ENCODE data around the gene TAL2.
"Not testable (repeated sequence)": the region's sequence is repeated elsewhere in the genome, so short reads cannot be mapped to it uniquely, and the experiment has no call there.

Gene TAL2

DNA sequence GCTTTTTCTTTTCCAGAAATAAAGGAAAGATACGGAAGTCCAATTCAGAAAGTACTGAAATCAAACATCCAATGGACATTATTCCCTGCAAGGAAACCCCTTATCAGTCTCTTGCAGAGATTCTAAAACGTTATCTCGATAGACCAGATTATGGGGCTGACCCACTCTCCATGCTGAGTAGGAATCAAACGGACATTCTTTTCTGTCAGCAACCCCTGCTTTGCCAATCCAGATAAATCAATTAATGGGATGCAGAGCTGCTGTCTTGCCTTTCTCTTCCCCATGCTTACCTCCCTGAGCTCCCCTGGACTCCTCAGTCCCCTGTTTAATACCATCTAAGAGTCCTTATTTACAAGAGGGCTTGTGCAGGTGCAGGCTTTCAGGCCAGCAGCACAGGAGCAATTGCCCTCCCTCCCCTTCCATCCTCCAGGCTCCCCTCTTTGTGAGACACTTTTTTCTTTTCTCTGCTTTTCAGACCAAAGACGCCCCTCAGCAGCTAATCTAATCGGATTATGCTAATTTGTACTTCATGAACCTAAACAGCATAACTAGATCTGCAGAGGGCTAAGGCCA lies 14.2 kb downstream of the TAL2 start:
- DNase-seq = no peak

DNA sequence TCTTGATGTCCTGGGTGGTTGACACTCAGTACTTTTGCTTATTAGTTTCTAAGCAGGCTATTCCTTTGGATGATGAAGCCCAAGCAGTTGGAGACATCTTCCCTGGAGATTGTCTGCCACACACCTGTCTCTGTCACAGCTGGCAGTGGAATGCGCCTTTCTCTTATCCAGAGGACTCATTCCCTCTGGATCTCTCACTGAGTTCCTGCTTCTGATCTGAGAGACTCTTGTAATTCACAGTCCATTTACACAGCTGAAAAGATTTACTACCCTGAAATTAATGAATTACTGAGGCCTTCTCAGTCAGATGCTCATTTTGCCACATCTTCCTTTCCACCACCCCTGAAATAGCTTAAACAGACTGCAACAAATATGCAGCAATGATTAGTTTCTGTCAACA lies 15.9 kb downstream of the TAL2 start:
- DNase-seq = no peak

DNA sequence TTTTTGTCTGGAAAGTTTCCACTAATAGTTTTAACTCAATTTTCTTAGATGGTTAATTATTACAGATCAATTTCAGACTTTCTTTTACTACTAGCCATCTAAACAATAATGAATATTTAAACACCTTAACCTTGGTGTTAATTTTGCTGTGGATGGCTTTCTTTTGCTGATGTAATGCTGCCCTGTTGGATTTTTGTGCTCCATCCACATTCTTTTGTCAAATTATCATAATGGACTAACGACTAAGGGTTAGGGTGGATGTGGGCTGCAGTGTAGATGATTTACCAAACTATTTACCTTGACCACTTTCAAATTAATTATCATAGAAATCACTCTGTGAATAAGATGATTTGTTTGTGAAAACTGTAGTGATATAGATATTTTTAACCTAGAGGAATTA lies 16.5 kb downstream of the TAL2 start:
- DNase-seq = no peak

DNA sequence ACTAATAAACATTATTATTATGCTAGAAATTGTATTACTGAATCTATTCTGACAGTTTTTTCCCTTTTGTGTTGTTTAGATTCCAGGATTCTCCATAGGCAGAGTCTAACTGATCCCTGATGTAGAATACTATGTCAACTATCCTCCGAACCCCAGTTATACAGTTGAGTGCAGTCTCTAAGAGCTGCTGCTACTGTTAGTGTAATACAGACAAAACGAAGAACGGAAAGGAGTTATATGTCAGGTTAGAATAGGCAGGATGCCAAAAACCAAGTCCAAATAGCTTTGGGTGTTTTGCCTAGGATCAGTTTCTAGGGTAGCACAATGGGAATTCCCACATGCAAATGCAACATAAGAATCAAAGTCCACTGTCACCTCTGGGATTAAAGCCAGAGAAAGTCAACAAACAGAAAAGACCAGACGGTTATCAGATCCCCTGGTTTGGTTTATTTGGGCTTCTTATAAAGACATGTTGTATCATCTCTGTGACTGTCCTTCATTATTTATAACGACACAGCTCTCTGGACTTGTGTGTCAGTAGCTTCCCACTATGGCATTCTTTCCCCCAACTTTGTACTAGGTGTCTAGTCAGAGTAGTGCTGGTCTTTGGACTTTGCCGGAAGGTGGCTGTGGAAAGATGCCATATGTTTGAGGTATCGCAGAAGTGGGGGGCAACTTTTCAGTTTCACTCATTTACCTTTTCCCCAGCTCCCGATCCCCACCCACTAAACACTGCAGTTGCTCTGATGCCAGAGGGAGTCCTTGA lies 17.2 kb downstream of the TAL2 start:
- DNase-seq = no peak

GRCh38 chr9:105681313-105681712 lies 19.1 kb downstream of the TAL2 start:
- no peak for DNase-seq

DNA sequence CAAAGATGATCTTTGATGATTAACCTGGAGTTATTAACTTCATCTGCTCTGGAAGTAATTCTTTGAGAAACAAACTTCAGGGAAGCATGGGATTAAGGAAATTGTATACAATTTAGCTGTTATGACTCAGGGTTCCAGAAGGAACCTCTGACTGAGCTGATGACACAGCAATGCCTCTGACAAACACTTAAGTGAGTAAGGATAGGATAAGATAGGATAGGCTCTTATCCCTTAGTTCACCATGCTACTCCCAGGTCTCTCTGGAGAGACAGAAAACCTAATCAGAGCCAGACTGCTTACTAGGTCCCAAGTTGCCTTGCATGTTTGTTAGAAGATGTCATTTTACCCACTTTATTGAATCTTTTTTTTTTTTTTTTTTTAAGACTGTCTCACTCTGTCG lies 19.5 kb downstream of the TAL2 start:
- DNase-seq = peak; percentile 58

- DNase-seq = no peak
Observed at GRCh38 chr9:105683688-105684275, 21.5 kb downstream of the TAL2 start.

- no peak for DNase-seq
Observed at GRCh38 chr9:105686936-105687335, 24.7 kb downstream of the TAL2 start.

- DNase-seq = peak; percentile 7
Observed at GRCh38 chr9:105690742-105691141, 28.5 kb downstream of the TAL2 start.

GRCh38 chr9:105693435-105694189 lies 31.4 kb downstream of the TAL2 start:
- DNase-seq = no peak

DNA sequence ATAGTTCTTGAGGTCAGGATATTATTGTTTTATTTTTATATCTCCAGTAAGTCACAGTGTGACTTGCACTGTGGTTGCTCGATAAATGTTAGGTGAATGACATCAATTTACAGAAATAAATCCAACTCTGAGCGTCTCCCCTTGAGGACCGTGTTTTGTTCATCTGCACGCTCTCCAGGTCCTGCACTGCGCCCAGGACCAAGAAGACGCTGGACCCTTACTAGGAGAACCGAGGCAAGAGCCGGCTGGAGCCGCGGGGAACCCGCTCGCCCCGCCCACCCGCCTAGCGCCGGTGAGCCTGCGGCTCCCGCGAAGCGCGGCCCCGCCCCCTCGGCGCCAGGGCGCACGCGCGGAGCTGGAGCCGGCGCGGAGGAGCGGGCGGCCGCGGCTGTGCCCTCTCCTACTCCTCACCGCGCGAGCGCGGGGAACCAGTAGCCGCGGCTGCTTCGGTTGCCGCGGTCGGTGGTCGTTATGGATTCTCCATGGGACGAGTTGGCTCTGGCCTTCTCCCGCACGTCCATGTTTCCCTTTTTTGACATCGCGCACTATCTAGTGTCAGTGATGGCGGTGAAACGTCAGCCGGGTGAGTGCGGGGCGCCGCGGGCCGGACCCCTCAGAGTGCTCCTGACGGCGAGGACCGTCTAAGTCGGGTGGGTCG lies 32.1 kb downstream of the TAL2 start, which contains the start of gene TMEM38B:
Gene TMEM38B, plus strand, starts transcription at position 352 of the 658 bp plus-strand sequence. Its CDS starts 120 bp downstream, at position 472.
- peak; percentile 74 for DNase-seq

DNA sequence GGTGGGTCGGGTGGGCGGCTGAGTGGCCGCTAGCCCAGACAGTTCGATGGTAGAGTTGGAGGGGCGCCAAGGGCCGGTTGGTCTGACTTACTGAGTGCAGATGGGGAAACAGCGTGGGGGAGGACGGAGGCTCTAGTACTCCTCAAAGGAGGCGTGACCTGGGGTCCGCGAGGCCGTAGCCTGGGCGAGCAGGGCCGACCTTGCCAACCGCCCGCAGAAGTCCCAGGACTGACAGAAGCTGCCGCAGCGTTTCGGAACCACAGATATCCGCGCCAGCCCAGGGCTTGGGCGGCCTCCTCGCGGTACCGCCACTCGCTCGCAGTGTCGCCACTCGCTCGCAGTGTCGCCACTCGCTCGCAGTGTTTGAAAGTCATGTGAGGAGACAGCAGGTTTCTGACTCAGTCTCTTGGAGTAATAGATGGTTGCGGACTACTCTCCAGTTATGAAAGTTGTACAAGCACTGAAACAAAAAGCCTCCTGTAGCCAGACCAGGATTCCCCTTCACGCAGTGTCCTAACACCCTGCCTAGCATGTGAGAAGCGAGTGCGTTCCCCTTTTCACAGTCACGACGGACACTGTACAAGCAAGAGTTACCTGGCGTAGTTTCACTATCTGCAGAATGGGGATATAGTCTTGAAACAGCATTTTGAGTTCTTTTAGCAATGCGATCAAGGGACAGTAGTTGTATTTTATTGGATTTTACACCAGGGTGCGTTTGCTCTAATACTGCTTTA lies 32.8 kb downstream of the TAL2 start:
- peak; percentile 45 for DNase-seq

DNA sequence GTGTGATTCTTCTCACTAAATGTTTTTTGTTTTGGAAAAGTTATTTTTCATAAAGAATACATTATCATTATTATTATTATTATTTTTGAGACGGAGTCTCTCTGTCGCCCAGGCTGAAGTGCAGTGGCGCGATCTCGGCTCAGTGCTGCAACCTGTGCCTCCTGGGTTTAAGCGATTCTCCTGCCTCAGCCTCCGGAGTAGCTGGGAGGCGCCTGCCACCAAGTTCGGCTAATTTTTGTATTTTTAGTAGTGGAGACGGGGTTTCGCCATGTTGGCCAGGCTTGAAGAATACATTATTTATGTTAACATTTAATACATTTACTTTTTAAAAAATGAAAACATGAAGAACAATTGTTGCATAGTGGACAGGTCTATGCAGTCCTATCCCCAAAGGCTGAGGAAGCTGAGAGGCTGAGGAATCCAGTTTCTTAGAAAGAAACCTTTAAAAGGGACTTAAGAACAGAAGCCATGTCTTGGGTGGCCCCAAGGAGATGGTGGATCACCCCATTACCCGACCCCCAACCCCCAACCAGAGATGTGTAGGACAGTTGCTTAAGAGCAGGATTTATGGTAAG lies 34.0 kb downstream of the TAL2 start:
- no peak for DNase-seq

- peak; percentile 48 for DNase-seq
Observed at GRCh38 chr9:105697871-105698270, 35.6 kb downstream of the TAL2 start.

GRCh38 chr9:105698348-105698870 lies 36.2 kb downstream of the TAL2 start:
- DNase-seq = no peak

DNA sequence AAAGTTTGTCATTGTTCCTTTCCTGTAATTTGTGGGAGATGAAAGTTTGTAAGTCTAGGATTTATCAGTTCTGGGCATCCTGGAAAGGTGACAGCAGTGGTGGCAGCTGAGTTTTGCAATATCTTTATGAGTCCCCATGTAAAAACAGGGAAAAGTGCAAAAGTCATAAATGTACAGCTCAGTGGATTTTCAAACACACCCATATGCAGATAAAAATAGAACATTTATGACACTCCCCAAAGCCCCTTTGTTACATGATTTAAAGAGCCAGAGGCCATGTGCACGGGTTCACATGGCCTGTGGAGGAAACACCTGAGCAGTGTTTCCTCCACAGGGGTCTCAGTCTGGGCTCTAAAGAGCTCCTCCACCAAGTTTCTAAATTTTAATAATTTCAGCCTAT lies 38.4 kb downstream of the TAL2 start:
- DNase-seq = no peak

DNA sequence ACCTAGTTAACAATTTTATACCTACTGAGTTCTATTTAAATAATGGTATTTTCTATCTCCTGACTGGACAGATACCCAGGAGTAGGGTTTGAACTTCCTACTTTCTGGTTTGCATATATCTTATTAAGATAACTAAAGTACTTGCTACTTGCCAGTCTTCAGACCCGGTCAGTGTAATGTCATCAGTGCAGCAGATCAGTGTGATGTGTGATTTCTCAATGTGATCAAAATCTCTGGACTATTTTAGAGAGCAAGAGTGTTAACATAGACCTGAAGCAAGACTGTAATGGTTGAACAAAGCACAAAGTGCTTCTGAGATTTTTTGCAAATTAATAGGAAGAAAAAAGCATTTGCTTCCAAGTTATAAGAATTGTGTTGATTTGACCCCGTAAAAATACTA lies 38.9 kb downstream of the TAL2 start:
- no peak for DNase-seq

- no peak for DNase-seq
Observed at GRCh38 chr9:105702207-105702606, 40.0 kb downstream of the TAL2 start.

GRCh38 chr9:105703638-105704037 lies 41.4 kb downstream of the TAL2 start:
- not testable (repeated sequence) for DNase-seq

- DNase-seq = no peak
Observed at GRCh38 chr9:105706156-105706555, 43.9 kb downstream of the TAL2 start.

DNA sequence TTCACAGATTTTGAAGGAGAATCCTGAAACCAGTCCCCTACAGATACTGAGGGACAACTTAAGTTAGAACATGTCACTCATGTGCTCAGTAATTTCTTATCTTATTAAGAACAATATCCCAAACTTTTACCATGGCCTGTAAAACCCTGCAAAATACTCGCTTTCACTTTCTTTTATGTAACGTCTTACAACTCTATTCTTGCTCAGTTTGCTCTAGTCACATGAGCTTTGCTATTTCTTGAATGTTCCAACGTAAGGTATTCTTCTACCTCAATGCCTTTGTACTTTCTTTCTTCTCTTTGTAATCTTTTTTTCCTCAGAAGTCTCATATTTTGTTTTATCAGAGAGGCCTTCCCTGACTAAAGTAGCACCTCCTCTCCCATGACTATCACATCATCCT lies 46.1 kb downstream of the TAL2 start:
- no peak for DNase-seq
